HEK293T (cell line): ENCODE results near the gene POLK.
"Not testable (repeated sequence)": the region's sequence is repeated elsewhere in the genome, so short reads cannot be mapped to it uniquely, and the experiment has no call there.

Experiments
- ARNT ChIP-seq: fragments of 450-650 bp; IDR thresholded peaks from 2 replicates; pipeline ENCODE4 v1.6.1; 2017; ENCODE audit warnings: mild to moderate bottlenecking
- BHLHE40 ChIP-seq: fragments of 450-650 bp; IDR thresholded peaks from 2 replicates; pipeline ENCODE4 v1.6.1; 2016; ENCODE audit warnings: mild to moderate bottlenecking, moderate library complexity, borderline replicate concordance
- FOXA1 ChIP-seq: fragments of 450-650 bp; IDR thresholded peaks from 2 replicates; pipeline ENCODE4 v1.6.1; 2016; ENCODE audit warnings: mild to moderate bottlenecking
- FOXM1 ChIP-seq: fragments of 450-650 bp; IDR thresholded peaks from 2 replicates; pipeline ENCODE4 v1.6.1; 2017; ENCODE audit warnings: mild to moderate bottlenecking, borderline replicate concordance
- SP1 ChIP-seq: fragments of 450-650 bp; IDR thresholded peaks from 2 replicates; pipeline ENCODE4 v1.6.1; 2017

DNA sequence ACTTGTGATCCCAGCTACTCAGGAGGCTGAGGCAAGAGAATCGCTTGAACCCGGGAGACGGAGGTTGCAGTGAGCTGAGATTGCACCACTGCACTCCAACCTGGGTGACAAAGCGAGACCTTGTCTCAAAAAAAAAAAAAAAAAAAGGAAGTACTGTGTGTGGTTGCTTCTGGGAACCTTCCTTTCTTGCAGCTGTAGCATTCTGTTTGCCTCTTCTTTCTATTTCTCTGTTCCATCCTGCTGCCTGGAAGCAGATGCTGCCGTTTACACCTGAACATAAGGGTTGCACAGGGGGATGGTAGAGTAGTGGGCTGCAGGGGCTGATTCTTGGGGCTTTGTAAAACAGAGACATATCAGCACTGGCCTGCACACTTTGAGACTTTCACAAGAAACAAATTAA is 95.7 kb downstream of the POLK start:
- TF ChIP-seq BHLHE40, ARNT, SP1, FOXA1, FOXM1: not testable (repeated sequence)
